ENCODE data around the gene COG8.

Gene COG8

GRCh38 chr16:69283851-69284250 lies 55.5 kb downstream of the COG8 start:
- DNase-seq = no peak

- DNase-seq = no peak
Measured at GRCh38 chr16:69277413-69277812, 62.0 kb downstream of the COG8 start.
